CD14-positive monocyte (primary cell): ENCODE data around the gene INPP1. TPM values are rescaled to one million over a fixed set of nuclear protein-coding genes. Genes with fewer than 3 reads are reported as not detected.

Source experiments
- DNase-seq, 3 donors: peaks; one replicate each; pipeline ENCODE4 v3.0.0-alpha.2; 2011 to 2022
- H2AFZ ChIP-seq: 2 replicates; pipeline ENCODE4 v1.6.0; 2012; ENCODE audit warnings: mild to moderate bottlenecking, low read depth, low read length, inconsistent platforms; ENCODE audit not compliant: insufficient read depth, poor library complexity, severe bottlenecking
- H3K27ac ChIP-seq, 2 donors: 1 replicate in 1 of 2; 2 replicates in 1 of 2; pipeline ENCODE4 v1.5.1; 2012 to 2013; ENCODE audit warnings: low read length in 2 of 2, control low read depth in 1 of 2, inconsistent platforms in 1 of 2, low read depth in 1 of 2, mild to moderate bottlenecking in 1 of 2
- H3K27me3 ChIP-seq, 2 donors: one replicate each; pipeline versions ENCODE4 v1.6.0 to v1.6.1; 2011 to 2013; ENCODE audit warnings: low read length in 2 of 2; ENCODE audit not compliant: control insufficient read depth in 2 of 2, insufficient read depth in 2 of 2
- H3K36me3 ChIP-seq, 2 donors: replicated peaks in 1 of 2; 1 replicate in 1 of 2; 2 replicates in 1 of 2; pipeline versions ENCODE4 v1.5.1 to v1.6.1; 2012 to 2013; ENCODE audit warnings: low read length in 2 of 2, control low read depth in 1 of 2, inconsistent platforms in 1 of 2, mild to moderate bottlenecking in 1 of 2; ENCODE audit not compliant: insufficient read depth in 2 of 2, control insufficient read depth in 1 of 2
- H3K4me1 ChIP-seq, 2 donors: 1 replicate in 1 of 2; 2 replicates in 1 of 2; pipeline versions ENCODE4 v1.5.1 to v1.6.1; 2012 to 2013; ENCODE audit warnings: low read length in 2 of 2, control low read depth in 1 of 2, inconsistent platforms in 1 of 2, mild to moderate bottlenecking in 1 of 2, moderate library complexity in 1 of 2; ENCODE audit not compliant: insufficient read depth in 2 of 2, control insufficient read depth in 1 of 2
- H3K4me2 ChIP-seq: replicated peaks from 2 replicates; pipeline ENCODE3; 2012; ENCODE audit warnings: low read length, moderate library complexity, mild to moderate bottlenecking; ENCODE audit not compliant: poor library complexity, severe bottlenecking; ENCODE audit errors: extremely low read depth
- H3K4me3 ChIP-seq, 3 experiments: fragments of 200-600 bp in 1 of 3; sonication (generic) in 1 of 3; replicated peaks in 1 of 3; 1 replicate in 2 of 3; 2 replicates in 1 of 3; pipeline ENCODE4 v1.5.1; 2011 to 2013; ENCODE audit warnings: low read length in 3 of 3, mild to moderate bottlenecking in 3 of 3, control low read depth in 2 of 3, low read depth in 2 of 3, inconsistent platforms in 1 of 3, moderate library complexity in 1 of 3
- H3K79me2 ChIP-seq: 2 replicates; pipeline ENCODE4 v1.6.0; 2012; ENCODE audit warnings: mild to moderate bottlenecking, control low read depth, inconsistent platforms, low read length, moderate library complexity; ENCODE audit not compliant: insufficient read depth
- H3K9ac ChIP-seq: 2 replicates; pipeline ENCODE4 v1.6.0; 2017; ENCODE audit warnings: low read length, mild to moderate bottlenecking; ENCODE audit not compliant: insufficient read depth, poor library complexity, severe bottlenecking
- H3K9me3 ChIP-seq, 2 donors: replicated peaks in 1 of 2; 1 replicate in 1 of 2; 2 replicates in 1 of 2; pipeline versions ENCODE4 v1.5.1 to v1.6.1; 2012 to 2013; ENCODE audit warnings: low read length in 2 of 2, control low read depth in 1 of 2; ENCODE audit not compliant: control insufficient read depth in 1 of 2, insufficient read depth in 1 of 2
- H4K20me1 ChIP-seq: 2 replicates; pipeline ENCODE4 v1.6.0; 2012; ENCODE audit warnings: mild to moderate bottlenecking, low read length, control low read depth, moderate library complexity; ENCODE audit not compliant: insufficient read depth
- H3K27ac Mint-ChIP-seq, 7 donors: one replicate each; pipeline ENCODE4 v1.8.0; 2020; ENCODE audit warnings: mild to moderate bottlenecking in 7 of 7, mixed read lengths in 7 of 7, moderate library complexity in 6 of 7, inconsistent platforms in 2 of 7
- H3K27me3 Mint-ChIP-seq, 3 donors: one replicate each; pipeline ENCODE4 v1.8.0; 2021 to 2022; ENCODE audit warnings: low read depth in 3 of 3, mild to moderate bottlenecking in 3 of 3, mixed read lengths in 3 of 3, moderate library complexity in 3 of 3, inconsistent platforms in 1 of 3
- H3K36me3 Mint-ChIP-seq, 2 donors: one replicate each; pipeline ENCODE4 v1.8.0; 2020; ENCODE audit warnings: mixed read lengths in 2 of 2, inconsistent platforms in 1 of 2, mild to moderate bottlenecking in 1 of 2
- H3K4me1 Mint-ChIP-seq: one replicate; pipeline ENCODE4 v1.8.0; 2020; ENCODE audit warnings: mild to moderate bottlenecking, mixed read lengths
- H3K4me3 Mint-ChIP-seq, 2 donors: one replicate each; pipeline ENCODE4 v1.8.0; 2020; ENCODE audit warnings: mild to moderate bottlenecking in 2 of 2, mixed read lengths in 2 of 2, moderate library complexity in 1 of 2
- H3K9me3 Mint-ChIP-seq, 7 donors: one replicate each; pipeline ENCODE4 v1.8.0; 2020 to 2022; ENCODE audit warnings: mixed read lengths in 7 of 7, mild to moderate bottlenecking in 6 of 7, moderate library complexity in 6 of 7, inconsistent platforms in 2 of 7
- CTCF ChIP-seq: fragments of 200-600 bp; IDR thresholded peaks from one replicate; pipeline ENCODE4 v1.8.0; 2022; ENCODE audit warnings: antibody characterized with exemption, mild to moderate bottlenecking
- WGBS: methylation state at CpG from one replicate; pipeline ENCODE4 v1.1.5; 2013; ENCODE audit warnings: missing lambda C conversion rate; ENCODE audit not compliant: insufficient coverage; 5-methylcytosine and 5-hydroxymethylcytosine counted together
- intact Hi-C, 2 donors: fragments of 100-400 bp; cut with micrococcal nuclease; formaldehyde crosslinking; loops; one replicate each; pipeline versions ENCODE4 v1.15.0 to v1.15.1; 2023
- polyA plus RNA-seq, 3 donors: library from polyadenylated mRNA; depleted of rRNA in 1 of 3; unstranded in 2 of 3; stranded (reverse) in 1 of 3; fragments of 300-500 nt in 2 of 3; fragments of >200 nt in 1 of 3; fragmentation: Illumina TruSeq in 2 of 3; gene quantifications; 1 replicate in 2 of 3; 2 replicates in 1 of 3; pipeline ENCODE4 v1.2.3, GENCODE V29; 2012 to 2021

Gene INPP1
- polyA plus RNA-seq, 3 donors, result 8.9 to 17.8 (median 13.3) TPM

GRCh38 chr2:190387422-190387821 is 44.0 kb downstream of the INPP1 start:
- Mint-ChIP-seq H3K27me3 (peaks cover 0 to 6% (median 3%) of the 10 kb centered on the region in 3 donors), H3K9me3 (no peaks in the 10 kb centered on the region), H3K36me3 (no peaks in the 10 kb centered on the region), H3K4me1 (no peaks in the 10 kb centered on the region), H3K27ac (no peak overlapping the region), H3K4me3 (no peak overlapping the region)
- Histone ChIP-seq H3K27me3 (no peaks in the 10 kb centered on the region), H3K27ac (no peak overlapping the region), H4K20me1 (no peaks in the 10 kb centered on the region), H3K4me3 (no peak overlapping the region), H3K4me2 (no peak overlapping the region), H3K36me3 (no peaks in the 10 kb centered on the region), H3K9ac (no peak overlapping the region), H2AFZ (no peak overlapping the region), H3K79me2 (no peaks in the 10 kb centered on the region), H3K9me3 (no peaks in the 10 kb centered on the region), H3K4me1 (no peaks in the 10 kb centered on the region)
- intact Hi-C loops, result no loop called here
- no peak for TF ChIP-seq CTCF
- no CpG with 5 or more reads among the region's 3 CpGs for WGBS
- DNase-seq, result no peak

GRCh38 chr2:190396271-190396670 is 52.9 kb downstream of the INPP1 start:
- peaks cover 0 to 8% (median 1%) of the 10 kb centered on the region in 3 donors for H3K27me3 Mint-ChIP-seq
- Histone ChIP-seq H3K79me2 (no peaks in the 10 kb centered on the region), H3K9me3 (no peaks in the 10 kb centered on the region), H3K4me3 (no peak overlapping the region), H4K20me1 (no peaks in the 10 kb centered on the region), H3K9ac (no peak overlapping the region), H3K27ac (no peak overlapping the region), H3K4me2 (no peak overlapping the region), H3K27me3 (no peaks in the 10 kb centered on the region), H3K4me1 (no peaks in the 10 kb centered on the region), H3K36me3 (no peaks in the 10 kb centered on the region), H2AFZ (no peak overlapping the region)
- TF ChIP-seq CTCF, result no peak
- no peaks in the 10 kb centered on the region for H3K36me3 Mint-ChIP-seq
- whole genome bisulfite sequencing, result no CpG with 5 or more reads among the region's 2 CpGs
- peaks cover 0 to 6% (median 1%) of the 10 kb centered on the region in 7 donors for H3K9me3 Mint-ChIP-seq
- no peak overlapping the region for H3K27ac Mint-ChIP-seq
- intact Hi-C loops, result no loop called here
- no peak overlapping the region for H3K4me3 Mint-ChIP-seq
- no peak for DNase-seq
- no peaks in the 10 kb centered on the region for H3K4me1 Mint-ChIP-seq
